GM10266 (cell line): ENCODE measurements around the gene WDR20.

Experiments
- DNase-seq: peaks from one replicate; pipeline ENCODE4 v3.0.0; 2012; ENCODE audit errors: extremely low spot score
- TF ChIP-seq, protein P1 (sequence below): IDR thresholded peaks from 2 replicates; pipeline ENCODE4 v1.5.1; 2012; ENCODE audit warnings: mild to moderate bottlenecking, low read depth; ENCODE audit not compliant: control insufficient read depth, insufficient read depth; ENCODE audit errors: missing control alignments

The WDR20 gene

DNA sequence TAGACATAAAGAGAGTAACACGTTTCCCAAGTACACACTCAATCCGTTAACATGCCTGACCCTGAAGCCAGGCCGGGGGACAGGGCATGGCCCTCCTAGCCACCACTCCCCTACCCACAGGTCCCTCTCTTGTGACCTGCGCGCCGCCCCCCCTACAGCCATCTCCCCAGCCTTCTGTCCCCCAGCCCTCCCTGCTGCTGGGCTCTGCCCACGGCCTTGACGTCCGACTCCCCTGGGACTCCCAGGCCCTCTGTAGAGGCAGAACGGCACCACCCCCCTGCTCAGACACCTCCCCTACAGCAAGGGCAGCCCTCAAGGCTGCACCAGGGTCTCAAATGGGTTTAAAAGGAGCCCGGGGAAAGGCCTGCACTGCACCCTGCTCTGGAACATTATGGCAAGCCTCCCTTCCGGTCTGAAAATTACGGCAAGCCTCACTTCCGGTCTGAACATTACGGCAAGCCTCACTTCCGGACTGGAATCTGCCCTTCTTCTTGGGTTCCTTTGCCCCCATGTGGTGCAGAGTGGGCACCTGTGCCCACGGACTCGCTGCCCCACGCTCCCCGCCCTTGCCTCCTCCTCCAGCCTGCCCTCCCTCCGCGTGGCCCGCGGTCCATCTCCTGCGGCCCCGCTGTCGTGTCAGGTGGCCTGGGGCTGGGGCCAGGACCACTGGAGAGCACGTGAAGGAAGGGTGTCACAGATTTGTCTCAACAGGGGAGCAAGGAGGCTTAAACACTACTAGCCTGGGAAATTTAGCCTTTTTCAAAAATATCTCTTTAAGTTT is 87.7 kb downstream of the WDR20 start:
- DNase-seq: no peak
- TF ChIP-seq, protein P1, sequence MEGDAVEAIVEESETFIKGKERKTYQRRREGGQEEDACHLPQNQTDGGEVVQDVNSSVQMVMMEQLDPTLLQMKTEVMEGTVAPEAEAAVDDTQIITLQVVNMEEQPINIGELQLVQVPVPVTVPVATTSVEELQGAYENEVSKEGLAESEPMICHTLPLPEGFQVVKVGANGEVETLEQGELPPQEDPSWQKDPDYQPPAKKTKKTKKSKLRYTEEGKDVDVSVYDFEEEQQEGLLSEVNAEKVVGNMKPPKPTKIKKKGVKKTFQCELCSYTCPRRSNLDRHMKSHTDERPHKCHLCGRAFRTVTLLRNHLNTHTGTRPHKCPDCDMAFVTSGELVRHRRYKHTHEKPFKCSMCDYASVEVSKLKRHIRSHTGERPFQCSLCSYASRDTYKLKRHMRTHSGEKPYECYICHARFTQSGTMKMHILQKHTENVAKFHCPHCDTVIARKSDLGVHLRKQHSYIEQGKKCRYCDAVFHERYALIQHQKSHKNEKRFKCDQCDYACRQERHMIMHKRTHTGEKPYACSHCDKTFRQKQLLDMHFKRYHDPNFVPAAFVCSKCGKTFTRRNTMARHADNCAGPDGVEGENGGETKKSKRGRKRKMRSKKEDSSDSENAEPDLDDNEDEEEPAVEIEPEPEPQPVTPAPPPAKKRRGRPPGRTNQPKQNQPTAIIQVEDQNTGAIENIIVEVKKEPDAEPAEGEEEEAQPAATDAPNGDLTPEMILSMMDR: no peak

DNA sequence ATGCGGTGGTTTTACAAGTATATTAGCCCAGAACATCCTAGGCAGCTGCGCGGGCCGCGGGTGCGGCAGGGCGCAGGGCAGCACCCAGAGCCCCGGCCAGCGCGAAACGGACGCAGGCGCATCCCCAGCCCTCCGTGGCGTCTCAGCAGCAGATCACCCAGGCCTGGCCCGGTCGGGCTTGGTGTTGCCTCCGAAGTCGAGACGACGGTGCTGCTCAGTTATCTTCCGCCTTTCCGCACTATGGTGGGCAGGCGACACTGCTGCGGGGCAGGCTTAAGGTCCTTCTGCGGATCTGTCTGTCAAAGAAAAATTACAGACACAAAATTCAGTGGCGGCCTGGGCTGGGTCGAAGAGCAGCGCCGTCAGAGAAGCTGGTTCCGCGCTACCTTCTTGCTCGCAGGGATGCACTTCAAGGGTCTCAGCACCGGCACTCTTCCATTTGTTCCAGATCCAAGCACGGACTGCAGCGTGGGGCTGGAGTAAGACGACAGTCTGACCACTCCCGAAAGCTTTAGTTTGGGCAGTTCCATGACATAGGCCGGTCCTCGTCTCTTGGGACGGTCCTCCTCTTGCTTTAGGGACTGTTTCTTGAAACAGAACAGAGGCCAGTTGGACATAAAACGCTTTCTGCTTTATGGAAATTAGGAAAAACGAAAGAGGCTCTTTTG is 89.5 kb downstream of the WDR20 start:
- TF ChIP-seq, protein P1: no peak
- no peak for DNase-seq

DNA sequence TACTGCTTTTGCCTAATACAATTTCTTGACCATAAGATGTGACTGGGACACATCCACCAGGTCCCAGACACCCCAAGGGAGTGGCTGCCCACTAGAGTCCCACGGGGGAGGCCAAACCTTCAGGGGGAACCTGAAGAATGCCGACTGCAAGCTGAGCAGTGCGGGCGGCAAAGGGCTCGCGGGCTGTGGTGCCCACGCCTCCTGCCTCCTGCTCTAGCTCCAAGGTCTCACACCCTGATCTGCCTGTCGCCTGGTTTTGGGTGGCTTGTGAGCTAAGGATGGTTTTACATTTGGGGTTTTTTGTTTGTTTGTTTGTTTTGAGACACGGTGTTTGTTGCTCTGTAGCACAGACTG is 90.0 kb downstream of the WDR20 start:
- DNase-seq: no peak
- TF ChIP-seq, protein P1: no peak

DNA sequence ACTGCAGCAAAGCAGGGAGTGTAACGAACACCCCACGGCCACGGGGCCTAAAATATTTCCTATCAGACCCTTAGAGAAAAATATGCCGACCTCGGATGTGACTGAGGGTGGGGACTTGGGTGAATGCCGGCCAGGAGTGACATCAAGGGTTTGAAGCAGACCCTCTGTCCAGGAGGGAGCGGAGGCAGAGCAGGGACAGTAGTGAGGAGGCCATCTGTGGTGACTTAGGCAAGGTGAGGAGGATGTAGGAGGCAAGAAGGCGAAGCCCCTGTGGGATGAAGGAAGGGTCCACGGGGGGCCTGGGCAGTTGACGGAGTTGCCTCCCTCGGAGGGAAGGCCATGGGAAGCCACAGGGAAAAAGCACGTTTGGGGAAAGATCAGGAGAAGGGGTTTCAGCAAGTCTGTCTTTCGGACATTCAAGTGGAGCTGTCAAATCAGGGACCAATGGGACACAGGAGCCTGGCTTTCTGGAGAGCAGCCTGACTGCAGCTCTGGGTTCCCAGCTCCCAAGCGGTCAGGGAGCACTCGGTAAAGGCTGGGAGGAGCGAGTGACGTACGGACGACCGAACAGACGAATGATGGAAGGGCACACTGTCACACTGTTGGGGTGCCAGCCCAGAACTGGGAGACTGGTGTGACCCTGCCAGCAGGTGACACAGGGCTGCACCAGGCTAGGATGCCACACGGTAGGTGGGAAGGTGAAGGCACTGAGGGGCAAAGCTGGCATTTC is 90.9 kb downstream of the WDR20 start:
- DNase-seq: no peak
- TF ChIP-seq, protein P1: no peak

DNA sequence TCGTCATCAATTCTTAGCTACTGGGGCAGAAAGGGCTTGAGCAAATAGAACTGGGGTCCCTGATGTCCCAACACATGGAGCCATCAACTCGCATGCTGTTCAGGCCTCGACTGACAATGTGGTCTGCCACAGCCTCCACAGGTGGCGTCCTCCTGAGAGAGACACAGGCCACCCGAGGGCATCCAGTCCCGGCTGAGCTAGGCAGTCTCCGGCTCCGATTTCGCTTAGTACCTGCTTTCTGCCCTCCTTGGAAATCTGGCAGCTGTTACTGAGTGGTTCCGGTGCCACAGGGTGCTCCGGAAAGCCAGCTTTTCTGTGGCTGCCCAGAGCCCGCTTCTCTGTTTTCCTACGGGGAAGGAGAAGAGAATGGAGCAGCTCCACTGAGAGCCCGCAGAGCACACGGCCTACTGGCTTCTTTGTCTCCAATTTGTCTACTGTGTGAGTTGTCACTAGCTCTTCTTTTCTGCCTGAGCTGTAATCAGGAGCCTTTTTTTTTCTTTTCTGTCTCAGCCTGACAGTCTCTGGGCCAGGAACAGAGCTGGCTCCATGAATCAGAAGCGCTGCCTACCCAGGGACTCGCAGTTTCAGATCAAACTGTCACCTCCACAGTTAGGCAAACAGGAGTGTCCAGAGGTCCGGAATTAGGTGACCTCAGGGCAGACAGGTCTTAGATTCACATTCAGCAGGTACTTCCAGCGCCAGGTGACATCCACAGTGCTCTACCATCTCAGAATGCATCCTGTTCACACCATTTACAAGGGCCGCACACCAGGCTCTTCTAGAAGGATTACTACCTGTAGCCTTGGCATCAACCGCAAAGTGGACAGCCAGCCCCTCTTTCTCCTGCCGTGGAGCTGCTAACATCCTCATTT is 92.0 kb downstream of the WDR20 start:
- TF ChIP-seq, protein P1: no peak
- no peak for DNase-seq

DNA sequence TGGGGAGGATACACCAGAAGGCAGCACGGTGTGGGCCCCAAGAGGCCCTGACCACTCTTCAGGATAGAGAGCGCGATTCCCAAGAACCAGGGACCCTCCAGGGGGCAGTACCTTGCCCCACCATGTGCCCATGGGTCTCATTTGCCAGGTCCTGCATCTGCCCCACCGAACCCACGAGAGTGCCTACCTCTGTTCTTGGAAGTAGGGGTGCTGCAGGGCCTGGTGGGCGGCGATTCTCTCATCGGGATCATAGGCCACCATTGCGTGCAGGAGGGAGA is 92.6 kb downstream of the WDR20 start:
- no peak for DNase-seq
- TF ChIP-seq, protein P1: no peak
